SW 1271 (cell line): ENCODE results near the gene TTC38.

Source experiments
- DNase-seq, 2 experiments: peaks; one replicate each; lab custom pipeline; 2025; lab: John Stamatoyannopoulos, UW

TTC38 gene

DNA sequence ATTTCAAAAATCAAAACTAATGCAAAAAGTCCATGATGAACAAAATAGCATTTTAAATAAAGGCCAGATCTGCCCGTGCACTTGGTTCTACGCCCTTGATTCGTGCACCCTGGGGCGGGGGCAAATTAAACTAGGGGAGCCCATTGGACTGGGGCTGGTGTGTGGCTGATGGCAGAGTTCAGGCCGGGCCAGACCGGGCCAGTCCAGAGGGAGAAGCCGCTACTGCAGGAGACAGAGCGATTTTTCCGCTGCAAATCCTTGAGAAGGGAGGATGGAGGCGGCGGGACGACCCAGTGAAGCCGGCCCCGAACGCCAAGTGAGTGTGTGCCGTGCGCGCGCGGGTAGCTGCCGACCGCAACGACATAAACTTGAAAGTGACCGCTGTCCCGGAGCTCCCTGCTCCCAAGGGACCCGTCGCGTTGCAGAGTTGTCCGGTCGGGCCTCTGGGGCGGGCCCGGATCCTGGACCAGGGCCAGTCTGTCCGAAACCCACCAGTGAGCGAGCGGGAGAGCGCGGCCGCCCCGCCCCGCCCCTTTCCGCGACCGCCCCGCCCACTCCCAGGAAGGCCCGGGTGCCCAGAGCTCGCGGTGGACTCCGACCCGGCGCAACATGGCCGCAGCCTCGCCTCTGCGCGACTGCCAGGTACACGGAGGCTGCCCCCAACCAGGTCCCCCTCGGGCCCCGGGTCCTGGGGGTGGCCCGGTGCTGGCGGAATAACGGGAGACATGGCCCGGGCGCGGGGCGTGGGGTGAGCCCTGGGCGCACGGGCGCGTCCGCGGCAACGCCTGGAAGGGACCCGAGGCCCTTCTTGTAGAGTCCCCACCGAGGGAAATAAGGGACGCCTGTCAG, at the start of gene TTC38:
Gene TTC38 (plus strand): TSS at position 578 of the 849 bp plus-strand sequence. CDS start 32 bp downstream, at position 610.
- peak; percentile 18 to 79 for DNase-seq

DNA sequence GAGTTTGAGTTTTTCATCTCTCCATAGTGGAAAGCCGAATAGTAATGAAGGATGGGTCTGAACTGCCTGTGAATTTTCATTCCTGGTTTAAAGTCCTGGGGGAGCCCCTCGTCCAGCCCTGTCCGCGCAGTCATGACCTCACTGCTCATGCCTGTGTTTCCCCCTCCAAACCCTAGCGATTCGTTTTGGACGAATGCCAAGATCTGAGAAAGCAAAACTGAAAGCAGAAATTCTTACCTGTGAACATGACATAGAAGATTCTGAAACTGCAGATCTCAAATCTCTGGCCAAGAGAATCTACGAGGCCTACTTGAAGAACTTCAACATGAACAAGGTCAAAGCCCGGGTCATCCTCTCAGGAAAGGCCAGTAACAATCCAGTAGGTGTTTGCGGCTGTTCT, 48.2 kb upstream of the TTC38 start:
- no peak for DNase-seq

DNA sequence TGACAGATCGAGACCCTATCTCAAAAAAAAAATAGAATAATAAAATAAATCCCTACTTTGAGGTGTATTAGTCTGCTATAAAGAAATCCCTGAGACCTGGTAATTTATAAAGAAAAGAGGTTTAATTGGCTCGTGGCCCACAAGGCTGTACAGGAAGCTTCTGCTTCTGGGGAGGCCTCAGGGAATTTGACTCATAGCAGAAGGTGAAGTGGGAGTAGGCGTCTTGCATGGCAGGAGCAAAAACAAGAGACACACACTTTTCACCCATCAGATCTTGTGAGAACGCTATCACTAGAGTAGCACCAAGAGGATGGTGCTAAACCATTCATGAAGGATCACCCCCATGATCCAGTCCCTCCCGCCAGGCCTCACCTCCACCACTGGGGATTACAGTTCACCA, 46.9 kb upstream of the TTC38 start:
- DNase-seq = no peak

DNA sequence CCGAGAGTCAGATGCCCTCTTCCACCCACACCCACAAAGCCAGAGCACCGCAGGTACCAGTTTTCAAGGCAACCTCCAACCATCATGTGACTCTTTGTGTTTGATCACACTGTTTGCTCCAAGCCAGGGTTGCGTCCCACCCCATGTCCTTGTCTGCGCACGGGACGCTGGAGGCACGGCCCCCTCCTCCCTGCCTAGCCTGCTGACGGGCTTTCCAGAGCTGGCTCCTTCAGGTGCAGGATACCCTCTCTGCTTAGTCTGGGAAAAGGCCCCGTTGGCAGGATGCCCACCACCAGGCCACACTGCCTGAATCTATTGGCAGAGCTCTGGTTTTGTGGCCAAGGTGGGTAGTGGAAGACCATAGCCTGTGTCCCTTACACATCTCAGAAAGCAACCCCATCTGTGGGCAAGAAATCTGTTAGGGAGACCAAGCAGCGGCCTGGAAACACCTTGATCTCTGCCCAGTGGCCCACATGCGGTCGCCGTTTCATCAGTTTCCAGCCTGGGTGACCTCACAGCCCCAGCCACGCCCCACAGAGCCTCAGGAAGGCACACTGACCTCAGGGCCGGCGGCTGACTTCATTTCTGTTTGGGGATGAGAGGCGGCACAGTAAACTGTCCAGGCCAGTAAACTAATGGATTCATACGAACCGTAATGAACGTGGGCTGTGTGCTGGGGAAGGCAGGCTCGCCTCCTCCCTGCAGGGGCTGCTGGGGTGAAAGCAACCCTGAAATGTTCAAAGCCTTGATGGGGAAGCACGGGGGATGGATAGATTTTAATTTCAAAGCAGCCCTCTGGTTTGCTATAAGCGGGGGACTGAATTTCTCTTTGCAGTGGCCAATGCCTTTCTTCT, 43.5 kb upstream of the TTC38 start:
- no peak for DNase-seq

DNA sequence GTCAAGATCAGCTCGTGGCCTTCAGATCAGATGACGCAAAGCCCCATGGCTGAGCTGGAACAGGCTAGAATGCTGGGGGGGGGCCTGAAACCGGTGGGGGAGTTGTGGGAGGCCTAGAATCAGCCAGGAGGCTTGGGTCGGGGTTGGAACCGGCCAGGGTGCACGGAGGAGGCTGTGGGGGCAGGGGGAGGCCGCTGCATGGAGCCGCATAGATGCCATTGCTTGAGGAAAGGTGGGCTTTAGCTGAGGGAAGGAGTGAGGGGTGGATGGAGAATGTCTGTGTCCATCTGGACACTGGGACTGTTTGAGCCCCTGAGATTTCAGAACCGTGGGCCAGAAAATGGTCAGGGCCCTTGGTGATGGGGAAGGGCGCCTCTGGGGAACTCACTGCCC, 42.9 kb upstream of the TTC38 start:
- no peak for DNase-seq

DNA sequence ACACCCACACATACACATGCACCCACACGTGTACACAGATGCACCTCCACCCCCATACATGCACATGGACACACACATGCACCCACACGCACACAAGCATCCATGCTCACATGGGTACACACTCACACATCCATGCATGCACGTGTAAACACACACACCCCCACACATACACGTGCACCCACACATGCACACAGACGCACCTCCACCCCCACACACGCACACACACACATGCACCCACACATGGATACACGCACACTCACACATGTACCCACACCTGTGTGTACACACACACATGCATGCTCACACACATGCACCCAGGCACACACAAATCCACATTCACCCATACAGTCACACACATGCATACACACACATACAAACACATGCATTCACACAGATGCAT, 42.2 kb upstream of the TTC38 start:
- no peak for DNase-seq

DNA sequence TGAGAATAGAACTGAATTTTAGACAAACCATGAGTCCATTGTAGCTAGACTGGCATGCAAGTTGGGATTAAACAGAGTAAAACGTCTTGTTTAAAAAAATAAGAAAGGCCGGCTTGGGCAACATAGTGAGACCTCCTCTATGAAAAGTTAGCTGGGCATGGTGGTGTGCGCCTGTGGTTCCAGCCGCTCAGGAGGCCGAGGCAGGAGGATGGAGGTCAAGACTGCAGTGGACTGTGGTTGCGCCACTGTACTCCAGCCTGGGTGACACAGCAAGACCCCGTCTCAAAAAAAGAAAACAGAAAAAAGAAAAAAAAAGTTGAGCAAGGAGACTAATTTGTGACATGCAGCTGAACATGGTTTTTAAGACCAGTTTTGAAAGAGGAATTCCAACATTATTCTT, 41.2 kb upstream of the TTC38 start:
- DNase-seq = no peak

DNA sequence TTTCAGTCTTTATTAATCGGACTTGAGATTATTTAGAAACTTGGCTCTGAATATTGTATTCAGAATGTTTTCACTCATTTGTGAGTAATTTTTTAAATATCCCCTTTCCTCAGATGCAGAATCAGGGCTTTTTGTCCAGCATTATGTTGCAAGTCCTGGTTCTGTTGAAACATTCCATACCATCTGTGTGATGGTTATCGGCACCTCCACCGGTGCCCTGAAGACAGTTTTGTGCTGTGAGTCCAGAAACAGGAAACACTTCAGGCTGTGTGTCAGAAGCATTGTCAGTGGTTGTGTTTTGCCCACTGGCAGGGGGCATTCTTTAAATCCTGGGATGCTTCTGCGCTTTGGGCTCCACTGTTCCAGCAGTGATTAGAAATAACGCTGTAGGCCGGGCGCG, 38.1 kb upstream of the TTC38 start:
- no peak for DNase-seq

DNA sequence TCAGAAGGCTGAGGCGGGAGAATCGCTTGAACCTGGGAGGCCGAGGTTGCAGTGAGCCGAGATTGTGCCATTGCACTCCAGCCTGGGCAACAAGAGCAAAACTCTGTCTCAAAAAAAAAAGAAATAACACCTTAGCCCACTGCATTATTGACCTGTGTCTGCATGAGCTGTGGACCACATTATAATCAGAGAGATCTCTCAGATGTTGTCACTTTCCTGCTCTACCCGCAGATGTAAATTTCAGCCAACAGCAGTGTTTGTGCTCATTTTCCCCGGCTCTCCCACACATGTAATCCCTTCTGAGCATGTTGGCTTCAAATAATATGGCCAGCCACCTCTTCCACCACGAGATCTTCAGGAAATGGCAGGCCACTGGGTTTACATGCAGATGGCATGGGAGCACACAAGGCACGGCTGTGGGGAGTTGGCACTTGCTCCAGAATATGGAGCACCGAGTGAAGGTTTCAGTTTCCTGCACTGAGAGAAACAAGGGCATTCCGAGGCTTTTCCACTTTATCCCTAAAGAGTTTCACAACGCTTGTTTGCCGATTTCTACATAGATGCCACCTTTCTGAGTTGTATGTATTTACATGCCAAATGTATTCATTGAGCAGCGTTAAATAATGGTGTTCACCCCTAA, 37.4 kb upstream of the TTC38 start:
- DNase-seq = no peak

DNA sequence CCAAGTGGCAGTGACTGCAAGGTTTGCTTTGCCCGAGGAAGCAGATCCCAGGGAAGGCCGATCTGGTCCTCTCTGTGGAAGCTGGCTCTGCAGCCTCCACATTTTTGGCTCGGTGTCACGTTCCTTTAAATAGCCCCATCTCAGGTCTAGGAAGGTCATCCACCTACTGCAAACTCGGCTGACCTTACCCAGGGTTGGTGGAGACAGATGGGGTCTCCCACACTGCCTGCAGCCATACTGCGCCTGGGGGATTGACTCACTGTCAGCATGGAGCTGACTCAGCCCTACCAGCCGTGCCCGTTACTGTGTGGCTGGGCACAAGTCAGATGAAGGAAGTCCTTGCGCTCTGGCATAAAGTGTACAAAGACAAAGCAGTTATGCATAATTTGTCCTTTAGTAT, 34.6 kb upstream of the TTC38 start:
- DNase-seq = no peak

DNA sequence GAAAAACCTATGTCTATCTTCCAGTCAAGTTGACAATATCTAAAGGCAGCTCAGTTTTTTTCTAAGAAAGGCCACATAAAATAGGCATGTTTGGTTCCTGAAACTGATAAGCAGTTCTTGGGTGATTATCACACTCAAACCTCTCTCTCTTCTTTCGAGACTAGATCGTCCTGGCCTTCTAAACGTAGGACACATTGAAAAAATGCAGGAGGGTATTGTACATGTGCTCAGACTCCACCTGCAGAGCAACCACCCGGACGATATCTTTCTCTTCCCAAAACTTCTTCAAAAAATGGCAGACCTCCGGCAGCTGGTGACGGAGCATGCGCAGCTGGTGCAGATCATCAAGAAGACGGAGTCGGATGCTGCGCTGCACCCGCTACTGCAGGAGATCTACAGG, 32.8 kb upstream of the TTC38 start:
- no peak for DNase-seq

DNA sequence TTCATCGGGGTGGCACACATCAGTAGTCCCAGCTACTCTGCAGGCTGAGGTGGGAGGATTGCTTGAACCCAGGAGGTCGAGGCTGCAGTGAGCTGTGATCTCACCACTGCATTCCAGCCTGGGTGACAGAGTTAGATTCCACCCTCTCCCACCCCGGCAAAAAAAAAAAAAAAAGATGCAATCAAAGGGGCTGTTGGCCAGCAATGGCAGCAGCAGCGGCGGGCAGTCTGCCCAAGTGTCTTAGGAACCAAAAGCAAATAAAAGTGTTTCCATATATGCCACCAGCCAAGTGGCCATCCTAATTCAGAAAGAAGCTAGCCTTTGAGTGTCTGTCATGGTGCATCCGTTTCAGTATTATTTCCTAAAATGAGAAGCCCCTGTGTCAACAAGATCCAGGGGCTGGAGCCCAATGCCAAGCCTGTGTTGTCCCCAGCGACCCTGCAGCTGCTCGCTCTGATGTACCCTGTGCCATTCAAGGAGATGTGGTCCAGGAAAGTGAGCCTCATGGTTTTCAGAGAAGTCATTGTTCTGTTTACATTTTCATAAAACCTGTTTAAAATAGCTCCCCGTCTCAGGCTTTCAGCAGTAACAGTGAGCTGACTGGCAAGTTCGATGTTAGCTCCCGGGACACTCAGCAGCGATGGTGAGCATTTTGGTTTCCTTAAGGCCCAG, 30.2 kb upstream of the TTC38 start:
- DNase-seq = no peak

DNA sequence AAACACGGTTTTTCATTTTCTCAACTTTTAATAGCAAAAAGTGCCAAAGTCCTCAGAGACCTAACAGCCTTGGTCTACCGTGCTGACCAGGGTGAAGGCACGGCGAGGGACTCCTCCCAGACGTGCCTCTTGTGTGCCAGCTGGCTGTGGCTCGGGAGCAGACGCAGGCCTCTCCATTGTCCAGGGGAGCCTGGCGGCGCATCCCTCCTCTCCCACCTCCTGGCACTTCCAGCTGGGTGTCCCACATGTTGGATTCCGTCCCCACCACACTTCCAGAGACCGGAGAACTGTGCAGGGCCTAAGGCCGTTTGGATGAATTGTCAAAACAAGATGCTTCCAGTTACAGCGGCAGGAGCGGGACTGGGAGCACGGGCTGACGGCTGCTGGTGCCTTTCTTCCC, 29.3 kb upstream of the TTC38 start:
- DNase-seq = no peak

DNA sequence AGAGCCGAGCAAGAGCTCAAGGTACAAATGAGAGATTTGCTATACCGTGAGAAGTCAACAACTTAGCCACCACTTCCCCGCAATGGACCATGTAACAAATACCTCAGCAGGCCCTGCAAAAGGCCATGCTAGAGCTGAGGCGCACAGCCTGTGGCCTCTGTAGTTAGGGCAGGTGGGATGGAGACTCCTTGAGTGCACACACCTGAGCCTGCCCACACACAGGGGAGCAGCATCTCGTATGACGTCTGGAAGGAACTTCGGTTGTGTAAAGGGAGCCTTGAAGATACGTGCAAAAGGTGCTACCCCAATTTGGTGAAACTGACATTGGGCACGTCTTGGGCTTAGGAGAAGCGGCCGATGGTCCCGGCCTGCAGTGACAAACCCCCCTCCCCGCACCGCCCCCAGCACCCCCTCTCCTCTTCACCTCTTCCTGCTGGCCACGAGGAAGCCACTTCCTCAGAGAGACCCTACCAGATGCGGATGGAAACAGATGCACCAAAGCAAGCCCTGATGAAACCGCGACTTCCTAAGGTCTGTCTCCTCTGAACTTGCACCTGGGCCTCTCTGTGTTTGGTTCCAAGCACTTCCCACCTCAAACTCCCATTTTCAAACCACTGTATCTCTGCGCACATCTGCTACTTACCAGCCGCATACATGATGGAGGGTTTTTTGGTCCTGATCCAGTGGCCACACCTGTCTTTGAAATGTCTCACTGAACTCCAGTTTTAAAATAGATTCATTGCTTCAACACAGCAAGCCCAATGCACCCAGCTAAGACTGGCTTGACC, 28.4 kb upstream of the TTC38 start:
- no peak for DNase-seq

DNA sequence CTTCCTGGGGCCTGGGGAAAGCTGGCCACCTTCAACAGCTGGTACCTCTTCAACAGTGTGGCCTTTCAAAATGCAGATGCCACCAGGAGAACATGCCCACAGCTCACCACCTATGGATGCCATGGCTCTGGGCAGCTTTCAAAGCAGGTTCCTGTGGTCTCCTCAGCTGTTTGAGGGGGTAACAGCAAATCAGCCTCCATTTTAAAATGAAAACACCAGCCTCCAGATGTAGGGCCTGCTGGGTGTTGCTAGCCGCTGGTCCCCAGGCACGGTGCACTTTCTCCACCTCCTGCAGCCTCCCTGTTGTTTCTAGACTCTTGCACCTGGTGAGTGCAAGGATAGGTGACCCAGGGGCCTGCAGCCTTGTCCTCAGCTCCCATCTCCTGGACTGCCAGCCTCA, 27.7 kb upstream of the TTC38 start:
- DNase-seq = no peak

DNA sequence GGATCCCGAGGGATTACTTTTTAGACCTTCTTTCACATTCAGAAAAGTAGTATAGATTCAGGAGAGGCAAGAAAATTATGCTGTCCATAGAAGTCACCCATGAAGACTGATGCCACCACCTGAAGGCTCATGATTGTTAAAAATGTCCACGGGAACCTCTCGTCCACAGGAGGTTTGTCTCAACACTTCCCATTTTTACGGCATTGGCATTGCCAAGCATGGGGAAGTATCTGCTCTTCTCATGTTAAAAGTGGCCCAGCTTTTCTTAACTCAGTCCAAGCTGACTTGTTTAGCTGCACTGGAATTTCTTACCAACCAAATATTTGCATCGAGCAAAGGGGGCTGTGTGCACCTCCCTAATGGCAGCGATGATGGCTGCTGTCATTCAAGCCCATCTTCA, 27.3 kb upstream of the TTC38 start:
- no peak for DNase-seq

DNA sequence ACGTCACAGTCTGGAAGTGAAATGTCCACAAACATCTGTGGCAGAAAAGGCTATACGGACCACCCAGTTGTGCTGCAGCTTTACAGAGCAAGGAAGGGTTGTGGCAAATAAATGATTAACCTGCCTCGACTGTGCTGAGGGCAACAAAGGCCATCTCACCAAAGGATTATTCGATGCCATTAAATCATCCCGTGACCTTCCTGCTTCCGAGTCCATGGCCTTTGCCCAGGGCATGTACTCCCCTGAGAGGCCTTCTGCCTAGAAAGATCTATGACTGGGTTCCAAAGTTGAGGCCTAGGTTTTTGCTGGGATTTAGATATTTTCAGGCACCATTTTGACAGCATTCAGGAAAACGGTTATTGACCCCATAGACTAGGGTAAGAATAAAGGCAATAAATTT, 26.9 kb upstream of the TTC38 start:
- no peak for DNase-seq

DNA sequence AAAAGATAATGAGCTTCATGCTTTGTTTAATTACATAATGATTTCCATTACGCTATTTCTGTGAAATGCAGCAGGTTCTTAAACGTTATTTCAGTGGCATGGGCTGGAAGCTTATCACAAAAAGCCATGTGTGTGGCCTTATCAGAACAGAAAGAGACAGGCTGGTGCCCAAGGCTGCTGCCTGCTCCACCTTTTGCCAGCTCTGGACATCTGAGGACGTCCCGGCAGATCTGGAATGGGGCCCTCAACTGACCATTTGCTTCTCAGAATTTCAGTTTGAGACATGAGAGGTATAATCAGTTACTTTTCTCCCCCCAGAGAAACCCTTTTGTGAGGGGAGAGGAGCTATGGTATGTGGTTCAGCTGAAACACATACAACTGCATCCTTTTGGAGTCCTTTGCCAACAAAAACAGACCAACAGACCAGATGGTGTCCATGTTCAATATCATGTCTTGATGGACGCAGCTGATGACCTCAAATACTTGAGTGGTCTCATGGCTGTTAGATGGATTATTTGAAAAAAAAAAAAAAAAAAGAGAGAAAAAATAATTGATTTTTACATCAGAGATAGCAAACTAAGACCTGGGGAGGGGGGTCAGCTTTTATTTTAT, 26.3 kb upstream of the TTC38 start:
- DNase-seq = no peak

DNA sequence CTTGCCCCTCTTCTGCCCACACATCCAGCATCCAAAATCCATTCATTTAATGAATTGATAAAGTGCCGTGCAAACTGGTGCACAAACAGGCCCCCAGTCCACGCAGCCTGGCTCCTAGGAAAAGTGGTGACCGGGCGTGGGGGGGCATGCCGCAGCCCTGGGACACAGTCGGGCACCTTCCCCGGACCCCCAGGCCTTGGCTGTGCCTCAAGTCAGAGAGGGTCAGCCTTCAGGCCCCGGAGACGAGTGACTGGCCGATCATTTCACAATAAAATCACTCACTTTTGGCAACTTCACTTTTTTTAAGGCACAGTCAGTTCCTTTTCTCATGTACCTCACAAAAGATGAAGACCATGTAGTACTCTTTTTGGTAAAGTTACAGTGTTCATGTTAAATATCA, 25.7 kb upstream of the TTC38 start:
- DNase-seq = no peak

DNA sequence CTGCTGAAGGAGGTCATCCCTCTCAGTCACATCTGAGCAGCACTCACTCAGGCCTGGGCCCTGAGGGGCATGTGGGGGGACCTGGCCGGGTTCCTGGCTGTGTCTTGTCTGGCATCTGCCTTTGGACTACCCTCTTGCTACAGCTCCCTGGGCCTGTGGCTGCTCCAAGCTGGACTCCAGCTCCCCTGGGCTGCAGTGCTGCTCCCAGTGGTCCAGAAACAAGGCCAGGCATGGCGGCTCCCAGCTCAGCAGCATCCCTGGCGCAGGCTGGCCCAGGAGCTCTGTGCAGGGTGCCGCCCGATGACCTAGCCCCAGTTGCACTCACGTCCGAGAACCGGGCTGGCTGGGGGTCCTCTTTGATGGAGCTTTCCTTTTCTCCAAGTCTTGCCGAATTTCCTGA, 23.0 kb upstream of the TTC38 start:
- DNase-seq = no peak

DNA sequence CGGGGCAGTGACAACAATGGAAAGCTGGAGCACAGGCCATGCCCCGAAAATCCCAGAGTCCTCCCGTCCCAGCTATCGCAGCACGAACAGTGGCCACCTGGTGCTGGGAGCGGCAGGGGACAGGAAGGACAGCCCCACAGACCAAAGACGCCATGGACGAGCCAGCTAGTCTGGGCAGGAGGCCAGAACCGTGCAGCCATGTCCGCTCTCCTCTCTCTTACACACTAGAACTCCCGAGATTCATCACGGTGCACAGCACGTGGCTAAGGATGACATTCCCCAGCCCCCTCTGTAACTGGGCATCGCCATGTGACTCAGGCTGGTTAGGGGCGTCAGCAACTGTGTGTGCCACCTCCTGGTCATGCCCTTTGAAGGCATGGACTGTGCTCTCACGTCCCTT, 22.3 kb upstream of the TTC38 start:
- DNase-seq = no peak
